Neural cell (in vitro differentiated cells): ENCODE measurements around the gene MUSTN1. TPM values are rescaled to one million over a fixed set of nuclear protein-coding genes. Genes with fewer than 3 reads are reported as not detected.

Source experiments
- H2AFZ ChIP-seq: fragments of 200-600, 300-800 bp; sonication (generic), shearing (Covaris generic); 2 replicates; pipeline ENCODE4 v1.6.0; 2014; ENCODE audit warnings: low read depth, mild to moderate bottlenecking, antibody characterized with exemption, low read length, moderate library complexity
- H3F3A ChIP-seq: fragments of 200-600 bp; shearing (Covaris generic); 2 replicates; pipeline ENCODE4 v1.6.1; 2016; ENCODE audit warnings: mild to moderate bottlenecking, moderate library complexity, mixed read lengths, antibody characterized with exemption, low read length; ENCODE audit not compliant: insufficient read depth, poor library complexity, severe bottlenecking
- H3K27ac ChIP-seq: fragments of 200-600, 300-800 bp; sonication (generic), shearing (Covaris generic); 2 replicates; pipeline ENCODE4 v1.5.1; 2014; ENCODE audit warnings: mild to moderate bottlenecking, low read length, moderate library complexity
- H3K27me3 ChIP-seq: fragments of 300-800, 200-600 bp; sonication (generic), shearing (Covaris generic); 2 replicates; pipeline ENCODE4 v1.6.0; 2014; ENCODE audit warnings: mild to moderate bottlenecking, low read depth, low read length, moderate library complexity; ENCODE audit not compliant: insufficient read depth
- H3K36me3 ChIP-seq: fragments of 300-800, 200-600 bp; sonication (generic), shearing (Covaris generic); 2 replicates; pipeline ENCODE4 v1.5.1; 2014; ENCODE audit warnings: mild to moderate bottlenecking, antibody characterized with exemption, low read length, moderate library complexity; ENCODE audit not compliant: insufficient read depth
- H3K4me2 ChIP-seq: fragments of 300-800, 200-600 bp; sonication (generic), shearing (Covaris generic); 2 replicates; pipeline ENCODE4 v1.6.0; 2014; ENCODE audit warnings: mild to moderate bottlenecking, low read length
- H3K4me3 ChIP-seq: fragments of 300-800, 200-600 bp; sonication (generic), shearing (Covaris generic); 2 replicates; pipeline ENCODE4 v1.5.1; 2014; ENCODE audit warnings: mild to moderate bottlenecking, low read length, moderate library complexity
- H3K79me2 ChIP-seq: fragments of 200-600 bp; shearing (Covaris generic); replicated peaks from 2 replicates; pipeline ENCODE4 v1.6.0; 2014; ENCODE audit warnings: mild to moderate bottlenecking, low read length, moderate library complexity; ENCODE audit not compliant: insufficient read depth
- H3K9ac ChIP-seq: fragments of 300-800, 200-600 bp; sonication (generic), shearing (Covaris generic); 2 replicates; pipeline ENCODE4 v1.6.1; 2016; ENCODE audit warnings: mild to moderate bottlenecking, low read length, mixed read lengths
- H3K9me2 ChIP-seq: fragments of 200-600 bp; shearing (Covaris generic); 2 replicates; pipeline ENCODE4 v1.6.1; 2016; ENCODE audit warnings: mild to moderate bottlenecking, low read length, mixed read lengths; ENCODE audit not compliant: insufficient read depth
- H3K9me3 ChIP-seq: fragments of 200-600, 300-800 bp; sonication (generic), shearing (Covaris generic); 2 replicates; pipeline ENCODE4 v1.6.1; 2016; ENCODE audit warnings: mild to moderate bottlenecking, mixed run types, low read length, moderate library complexity, mixed read lengths
- H4K20me1 ChIP-seq: fragments of 200-600 bp; shearing (Covaris generic); 2 replicates; pipeline ENCODE4 v1.6.1; 2016; ENCODE audit warnings: mild to moderate bottlenecking, mixed run types; ENCODE audit not compliant: insufficient read depth
- EP300 ChIP-seq: fragments of 450-650 bp; conservative IDR thresholded peaks from 2 replicates; pipeline ENCODE4 v1.6.1; 2014; ENCODE audit warnings: antibody characterized with exemption, mild to moderate bottlenecking, moderate library complexity; ENCODE audit not compliant: poor library complexity, severe bottlenecking
- EZH2 ChIP-seq: fragments of 200-600, 300-800 bp; shearing (Covaris generic), sonication (generic); IDR thresholded peaks from 2 replicates; pipeline ENCODE4 v1.6.1; 2014; ENCODE audit warnings: antibody characterized with exemption, low read length, borderline replicate concordance, mild to moderate bottlenecking; ENCODE audit not compliant: insufficient read depth, poor library complexity, severe bottlenecking
- MXI1 ChIP-seq: fragments of 450-650 bp; conservative IDR thresholded peaks from 2 replicates; pipeline ENCODE4 v1.6.1; 2014; ENCODE audit warnings: antibody characterized with exemption, mild to moderate bottlenecking; ENCODE audit not compliant: poor library complexity, severe bottlenecking
- POLR2AphosphoS5 ChIP-seq: IDR thresholded peaks from 2 replicates; pipeline ENCODE4 v1.6.1; 2012
- RAD21 ChIP-seq: fragments of 450-650 bp; conservative IDR thresholded peaks from 2 replicates; pipeline ENCODE4 v1.6.1; 2014; ENCODE audit warnings: antibody characterized with exemption, mild to moderate bottlenecking, moderate library complexity
- SMC3 ChIP-seq: fragments of 450-650 bp; conservative IDR thresholded peaks from 2 replicates; pipeline ENCODE4 v1.6.1; 2014; ENCODE audit warnings: antibody characterized with exemption, mild to moderate bottlenecking, moderate library complexity; ENCODE audit not compliant: poor library complexity
- TAF1 ChIP-seq: IDR thresholded peaks from 2 replicates; pipeline ENCODE4 v1.6.1; 2012; ENCODE audit warnings: low read depth
- polyA plus RNA-seq: library from polyadenylated mRNA; depleted of rRNA; stranded (reverse); fragments of >200 nt; gene quantifications from 2 replicates; pipeline ENCODE4 v1.2.3, GENCODE V29; 2014
- TF ChIP-seq, protein P1 (sequence below): fragments of 450-650 bp; IDR thresholded peaks from 2 replicates; pipeline ENCODE4 v1.5.1; 2014; ENCODE audit warnings: antibody characterized with exemption, mild to moderate bottlenecking, moderate library complexity; ENCODE audit not compliant: poor library complexity, severe bottlenecking
- TF ChIP-seq, protein P2 (sequence below): IDR thresholded peaks from 2 replicates; pipeline ENCODE4 v1.6.1; 2012; ENCODE audit warnings: borderline replicate concordance

Gene MUSTN1
- polyA plus RNA-seq, 1 donor from 2014 or later: not detected

GRCh38 chr3:52881871-52882270, 47.1 kb upstream of the MUSTN1 start:
- Histone ChIP-seq H3K36me3 (peaks cover 3% of the 10 kb centered on the region), H3K27me3 (no peaks in the 10 kb centered on the region), H3K9ac (no peak overlapping the region), H4K20me1 (no peaks in the 10 kb centered on the region), H3K9me2 (no peaks in the 10 kb centered on the region), H3K27ac (no peak overlapping the region), H3K4me3 (no peak overlapping the region), H2AFZ (no peak overlapping the region), H3K79me2 (peaks cover 2% of the 10 kb centered on the region), H3K4me2 (no peak overlapping the region), H3K9me3 (no peaks in the 10 kb centered on the region), H3F3A (no peaks in the 10 kb centered on the region)
- TF ChIP-seq POLR2AphosphoS5: no peak
- TF ChIP-seq MXI1: no peak
- no peak for TF ChIP-seq RAD21
- TF ChIP-seq, protein P1, sequence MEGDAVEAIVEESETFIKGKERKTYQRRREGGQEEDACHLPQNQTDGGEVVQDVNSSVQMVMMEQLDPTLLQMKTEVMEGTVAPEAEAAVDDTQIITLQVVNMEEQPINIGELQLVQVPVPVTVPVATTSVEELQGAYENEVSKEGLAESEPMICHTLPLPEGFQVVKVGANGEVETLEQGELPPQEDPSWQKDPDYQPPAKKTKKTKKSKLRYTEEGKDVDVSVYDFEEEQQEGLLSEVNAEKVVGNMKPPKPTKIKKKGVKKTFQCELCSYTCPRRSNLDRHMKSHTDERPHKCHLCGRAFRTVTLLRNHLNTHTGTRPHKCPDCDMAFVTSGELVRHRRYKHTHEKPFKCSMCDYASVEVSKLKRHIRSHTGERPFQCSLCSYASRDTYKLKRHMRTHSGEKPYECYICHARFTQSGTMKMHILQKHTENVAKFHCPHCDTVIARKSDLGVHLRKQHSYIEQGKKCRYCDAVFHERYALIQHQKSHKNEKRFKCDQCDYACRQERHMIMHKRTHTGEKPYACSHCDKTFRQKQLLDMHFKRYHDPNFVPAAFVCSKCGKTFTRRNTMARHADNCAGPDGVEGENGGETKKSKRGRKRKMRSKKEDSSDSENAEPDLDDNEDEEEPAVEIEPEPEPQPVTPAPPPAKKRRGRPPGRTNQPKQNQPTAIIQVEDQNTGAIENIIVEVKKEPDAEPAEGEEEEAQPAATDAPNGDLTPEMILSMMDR: no peak
- TF ChIP-seq, protein P2, sequence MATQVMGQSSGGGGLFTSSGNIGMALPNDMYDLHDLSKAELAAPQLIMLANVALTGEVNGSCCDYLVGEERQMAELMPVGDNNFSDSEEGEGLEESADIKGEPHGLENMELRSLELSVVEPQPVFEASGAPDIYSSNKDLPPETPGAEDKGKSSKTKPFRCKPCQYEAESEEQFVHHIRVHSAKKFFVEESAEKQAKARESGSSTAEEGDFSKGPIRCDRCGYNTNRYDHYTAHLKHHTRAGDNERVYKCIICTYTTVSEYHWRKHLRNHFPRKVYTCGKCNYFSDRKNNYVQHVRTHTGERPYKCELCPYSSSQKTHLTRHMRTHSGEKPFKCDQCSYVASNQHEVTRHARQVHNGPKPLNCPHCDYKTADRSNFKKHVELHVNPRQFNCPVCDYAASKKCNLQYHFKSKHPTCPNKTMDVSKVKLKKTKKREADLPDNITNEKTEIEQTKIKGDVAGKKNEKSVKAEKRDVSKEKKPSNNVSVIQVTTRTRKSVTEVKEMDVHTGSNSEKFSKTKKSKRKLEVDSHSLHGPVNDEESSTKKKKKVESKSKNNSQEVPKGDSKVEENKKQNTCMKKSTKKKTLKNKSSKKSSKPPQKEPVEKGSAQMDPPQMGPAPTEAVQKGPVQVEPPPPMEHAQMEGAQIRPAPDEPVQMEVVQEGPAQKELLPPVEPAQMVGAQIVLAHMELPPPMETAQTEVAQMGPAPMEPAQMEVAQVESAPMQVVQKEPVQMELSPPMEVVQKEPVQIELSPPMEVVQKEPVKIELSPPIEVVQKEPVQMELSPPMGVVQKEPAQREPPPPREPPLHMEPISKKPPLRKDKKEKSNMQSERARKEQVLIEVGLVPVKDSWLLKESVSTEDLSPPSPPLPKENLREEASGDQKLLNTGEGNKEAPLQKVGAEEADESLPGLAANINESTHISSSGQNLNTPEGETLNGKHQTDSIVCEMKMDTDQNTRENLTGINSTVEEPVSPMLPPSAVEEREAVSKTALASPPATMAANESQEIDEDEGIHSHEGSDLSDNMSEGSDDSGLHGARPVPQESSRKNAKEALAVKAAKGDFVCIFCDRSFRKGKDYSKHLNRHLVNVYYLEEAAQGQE: no peak
- TF ChIP-seq EP300: no peak
- no peak for TF ChIP-seq TAF1
- TF ChIP-seq SMC3: no peak
- no peak for TF ChIP-seq EZH2

GRCh38 chr3:52880474-52880873, 45.7 kb upstream of the MUSTN1 start:
- Histone ChIP-seq H3K27me3 (no peaks in the 10 kb centered on the region), H2AFZ (no peak overlapping the region), H3F3A (no peaks in the 10 kb centered on the region), H3K27ac (no peak overlapping the region), H3K36me3 (peaks cover 3% of the 10 kb centered on the region), H3K4me3 (no peak overlapping the region), H3K79me2 (no peaks in the 10 kb centered on the region), H3K9me3 (no peaks in the 10 kb centered on the region), H3K4me2 (no peak overlapping the region), H3K9ac (no peak overlapping the region), H3K9me2 (no peaks in the 10 kb centered on the region), H4K20me1 (no peaks in the 10 kb centered on the region)
- no peak for TF ChIP-seq MXI1
- TF ChIP-seq, protein P1: no peak
